Neutrophil (primary cell): Measurements from ENCODE around the gene MSH3.
"Not testable (repeated sequence)": the region's sequence is repeated elsewhere in the genome, so short reads cannot be mapped to it uniquely, and the experiment has no call there.

Experiments used
- H3K27ac ChIP-seq: fragments of 200-600 bp; sonication (generic); 2 replicates; pipeline ENCODE4 v1.5.1; 2016; ENCODE audit warnings: mild to moderate bottlenecking, moderate library complexity
- H3K27me3 ChIP-seq: fragments of 200-600 bp; sonication (generic); 2 replicates; pipeline ENCODE4 v1.6.0; 2016; ENCODE audit warnings: mild to moderate bottlenecking
- H3K36me3 ChIP-seq: fragments of 200-600 bp; sonication (generic); 2 replicates; pipeline ENCODE4 v1.5.1; 2017
- H3K4me1 ChIP-seq, 2 experiments: fragments of 200-600 bp in 1 of 2; sonication (generic) in 1 of 2; 1 replicate in 1 of 2; 2 replicates in 1 of 2; pipeline versions ENCODE4 v1.5.1 to v1.6.1; 2013 to 2016; ENCODE audit warnings: low read depth in 1 of 2, low read length in 1 of 2, mild to moderate bottlenecking in 1 of 2, moderate library complexity in 1 of 2; ENCODE audit not compliant: control insufficient read depth in 1 of 2, insufficient read depth in 1 of 2
- H3K4me3 ChIP-seq, 2 experiments: fragments of 200-600 bp in 1 of 2; sonication (generic) in 1 of 2; 1 replicate in 1 of 2; 2 replicates in 1 of 2; pipeline ENCODE4 v1.5.1; 2013 to 2016; ENCODE audit warnings: low read depth in 1 of 2, low read length in 1 of 2, mild to moderate bottlenecking in 1 of 2, moderate library complexity in 1 of 2
- H3K9me3 ChIP-seq: fragments of 200-600 bp; sonication (generic); 2 replicates; pipeline ENCODE4 v1.5.1; 2016
- CTCF ChIP-seq: fragments of 200-600 bp; sonication (generic); IDR thresholded peaks from 2 replicates; pipeline ENCODE4 v1.5.1; 2016; ENCODE audit warnings: antibody characterized with exemption

MSH3 gene

GRCh38 chr5:80781356-80781755 is 126.9 kb downstream of the MSH3 start:
- no peaks in the 10 kb centered on the region for H3K4me1 ChIP-seq
- no peaks in the 10 kb centered on the region for H3K27me3 ChIP-seq
- H3K9me3 ChIP-seq, result no peaks in the 10 kb centered on the region
- no peak overlapping the region for H3K27ac ChIP-seq
- no peak overlapping the region for H3K4me3 ChIP-seq
- H3K36me3 ChIP-seq, result peaks cover 29% of the 10 kb centered on the region
- TF ChIP-seq CTCF, result no peak

- Histone ChIP-seq H3K4me3 (no peak overlapping the region), H3K36me3 (peaks cover 30% of the 10 kb centered on the region), H3K4me1 (no peaks in the 10 kb centered on the region), H3K9me3 (no peaks in the 10 kb centered on the region), H3K27me3 (no peaks in the 10 kb centered on the region), H3K27ac (no peak overlapping the region)
- TF ChIP-seq CTCF, result no peak
Observed at GRCh38 chr5:80782626-80783025, 128.2 kb downstream of the MSH3 start.

- H3K27me3 ChIP-seq, H3K27ac ChIP-seq, H3K4me1 ChIP-seq, H3K4me3 ChIP-seq, H3K9me3 ChIP-seq: not testable (repeated sequence)
- H3K36me3 ChIP-seq, result peaks cover 34% of the 10 kb centered on the region
Observed at GRCh38 chr5:80783751-80784150, 129.3 kb downstream of the MSH3 start.

GRCh38 chr5:80784451-80784850 is 130.0 kb downstream of the MSH3 start:
- no peak overlapping the region for H3K4me3 ChIP-seq
- TF ChIP-seq CTCF, result no peak
- peaks cover 34% of the 10 kb centered on the region for H3K36me3 ChIP-seq
- no peak overlapping the region for H3K27ac ChIP-seq
- no peaks in the 10 kb centered on the region for H3K27me3 ChIP-seq
- no peaks in the 10 kb centered on the region for H3K9me3 ChIP-seq
- no peaks in the 10 kb centered on the region for H3K4me1 ChIP-seq

- not testable (repeated sequence) for H3K4me1 ChIP-seq, H3K27me3 ChIP-seq, H3K4me3 ChIP-seq, H3K9me3 ChIP-seq, H3K27ac ChIP-seq
- H3K36me3 ChIP-seq, result peaks cover 65% of the 10 kb centered on the region
Observed at GRCh38 chr5:80789319-80790016, 135.0 kb downstream of the MSH3 start.

- no peak overlapping the region for H3K4me3 ChIP-seq
- TF ChIP-seq CTCF, result no peak
- no peaks in the 10 kb centered on the region for H3K9me3 ChIP-seq
- peaks cover 76% of the 10 kb centered on the region for H3K36me3 ChIP-seq
- no peak overlapping the region for H3K27ac ChIP-seq
- H3K27me3 ChIP-seq, result no peaks in the 10 kb centered on the region
- no peaks in the 10 kb centered on the region for H3K4me1 ChIP-seq
Observed at GRCh38 chr5:80790698-80791097, 136.2 kb downstream of the MSH3 start.

- no peaks in the 10 kb centered on the region for H3K4me1 ChIP-seq
- no peaks in the 10 kb centered on the region for H3K9me3 ChIP-seq
- no peak for TF ChIP-seq CTCF
- no peak overlapping the region for H3K27ac ChIP-seq
- H3K4me3 ChIP-seq, result no peak overlapping the region
- H3K36me3 ChIP-seq, result peaks cover 85% of the 10 kb centered on the region
- no peaks in the 10 kb centered on the region for H3K27me3 ChIP-seq
Observed at GRCh38 chr5:80793354-80793753, 138.9 kb downstream of the MSH3 start.
